GM10847 (cell line): ENCODE measurements around the gene SMIM32.

Experiments used
- POLR2A ChIP-seq: IDR thresholded peaks from 2 replicates; pipeline ENCODE4 v1.6.1; 2011; ENCODE audit not compliant: insufficient read length; ENCODE audit errors: extremely low read depth

Gene SMIM32

DNA sequence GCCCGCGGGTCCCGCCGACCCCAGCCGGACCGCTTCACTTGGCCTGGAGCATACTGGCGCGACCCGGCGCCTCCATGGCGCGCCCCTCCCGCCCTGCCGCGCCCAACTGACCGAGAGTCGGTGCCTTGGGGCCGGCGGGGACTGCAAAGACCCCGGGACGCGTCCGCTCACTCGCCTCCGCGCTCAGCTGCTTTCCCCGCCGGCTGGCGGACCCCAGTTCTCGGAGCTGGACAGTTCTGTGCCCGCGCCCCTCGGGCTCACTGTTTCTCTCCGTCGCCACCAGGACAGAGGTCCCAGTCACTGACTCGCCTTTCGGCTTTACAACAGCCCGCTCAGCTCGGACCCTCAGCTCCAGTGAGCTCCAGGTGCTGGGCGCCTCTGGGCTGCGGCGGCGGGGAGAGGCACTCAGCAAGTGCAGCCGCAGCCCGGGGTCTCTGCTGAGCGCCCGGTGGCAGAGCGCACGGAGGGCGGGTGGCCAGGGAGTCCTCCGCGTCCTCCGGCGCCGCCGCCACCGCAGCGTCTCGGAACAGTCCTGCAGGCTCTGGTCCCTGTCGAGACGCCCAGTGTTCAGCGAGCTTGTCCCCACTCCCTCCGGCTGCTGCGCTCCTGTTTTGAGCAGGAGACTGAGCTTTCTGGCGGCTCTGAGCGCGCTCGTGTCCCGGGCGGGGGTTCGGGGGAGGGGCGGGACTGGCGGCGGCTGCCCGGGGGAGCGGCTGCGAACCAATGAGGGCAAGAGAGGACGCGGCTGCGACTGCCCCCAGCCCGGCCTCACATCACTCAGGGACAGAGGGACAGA lies at the start of gene SMIM32:
Gene SMIM32, minus strand, starts transcription at position 637 of the 796 bp plus-strand sequence. CDS start 638 bp downstream, outside the sequence.
- TF ChIP-seq POLR2A, result no peak

DNA sequence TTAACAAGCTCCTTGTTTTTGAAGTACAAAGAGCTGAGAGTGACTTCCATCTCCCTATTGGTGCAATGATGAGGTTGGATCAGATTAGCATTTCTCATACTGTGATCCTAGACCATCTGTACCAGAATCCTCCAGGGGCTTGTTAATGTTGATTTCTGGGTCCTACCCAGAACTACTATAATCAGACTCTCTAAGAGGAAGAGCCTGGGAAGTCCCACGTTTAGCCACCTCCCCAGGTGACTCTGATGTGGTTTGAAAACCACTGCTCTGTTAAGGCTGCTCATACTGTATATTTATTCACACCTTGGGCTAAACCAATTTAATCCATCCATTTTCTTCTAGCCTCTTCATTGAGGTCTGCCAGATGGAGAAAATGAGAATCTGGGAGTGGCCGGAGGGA lies 49.6 kb upstream of the SMIM32 start:
- no peak for TF ChIP-seq POLR2A

DNA sequence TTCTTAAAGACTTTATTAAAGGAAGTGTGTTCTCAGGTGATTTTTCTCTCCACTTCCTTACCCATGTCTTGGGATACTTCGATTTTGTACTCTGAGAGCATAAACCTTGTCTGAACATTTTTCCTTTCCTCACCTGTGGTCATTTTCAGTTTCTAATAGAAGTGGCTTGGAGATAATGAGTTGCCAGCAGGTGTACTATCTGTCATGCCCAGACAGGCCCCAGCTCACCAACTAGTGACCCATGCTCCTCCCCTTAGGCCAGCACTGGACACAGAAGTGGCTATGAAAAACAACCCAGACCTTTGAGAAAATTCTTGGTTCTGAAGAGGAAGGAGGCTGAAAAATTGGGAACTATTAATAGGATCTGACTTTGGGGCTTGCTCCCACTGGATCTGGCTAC lies 49.2 kb upstream of the SMIM32 start:
- no peak for TF ChIP-seq POLR2A

DNA sequence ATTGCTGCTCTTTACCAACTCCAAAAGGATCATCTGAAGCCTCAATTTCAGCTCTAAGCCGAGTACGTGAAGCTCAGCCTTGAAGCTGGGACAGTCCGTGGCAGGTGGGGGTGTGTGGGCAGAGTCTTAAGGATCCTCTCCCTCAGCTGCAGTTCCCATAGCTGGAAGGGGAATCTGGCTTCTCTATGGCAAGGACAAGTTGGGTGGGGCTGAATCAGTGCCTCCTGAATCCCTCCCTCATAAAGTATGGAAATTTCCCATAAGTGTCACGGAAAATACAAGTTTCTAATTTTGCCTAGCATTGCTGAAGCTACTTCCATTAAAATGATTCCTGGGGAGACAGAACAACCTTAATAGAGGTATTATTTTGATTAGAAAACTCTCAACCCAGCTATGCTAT lies 47.9 kb upstream of the SMIM32 start:
- TF ChIP-seq POLR2A, result no peak

DNA sequence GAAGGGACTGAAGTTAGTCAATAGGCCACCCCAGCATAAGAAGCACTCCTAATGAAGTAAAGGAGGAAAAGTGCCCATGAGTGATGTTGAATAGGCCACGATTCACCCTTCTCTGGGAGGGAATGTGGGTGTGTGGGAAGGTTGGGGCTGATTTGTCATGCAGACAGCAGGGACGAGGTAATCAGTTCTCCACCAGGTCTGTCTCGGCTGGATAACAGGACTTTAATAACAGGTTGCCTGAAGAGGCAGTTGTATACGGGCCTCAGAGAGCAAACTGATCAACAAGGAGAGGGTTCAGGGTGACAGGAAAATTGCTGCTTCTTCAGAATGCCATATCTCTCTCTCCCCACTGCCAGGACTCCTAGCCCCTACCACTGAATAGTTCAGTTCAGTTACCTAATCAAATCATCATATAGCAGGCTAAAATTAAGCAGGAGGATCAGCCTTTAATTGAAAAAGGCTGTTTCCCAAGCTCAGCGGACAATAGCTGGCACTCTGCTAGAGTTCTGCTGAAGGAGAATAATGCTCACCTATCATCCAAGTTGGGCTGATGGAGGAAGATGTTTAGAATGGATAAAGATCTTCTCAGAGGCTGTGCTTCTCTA lies 43.6 kb upstream of the SMIM32 start:
- no peak for TF ChIP-seq POLR2A

DNA sequence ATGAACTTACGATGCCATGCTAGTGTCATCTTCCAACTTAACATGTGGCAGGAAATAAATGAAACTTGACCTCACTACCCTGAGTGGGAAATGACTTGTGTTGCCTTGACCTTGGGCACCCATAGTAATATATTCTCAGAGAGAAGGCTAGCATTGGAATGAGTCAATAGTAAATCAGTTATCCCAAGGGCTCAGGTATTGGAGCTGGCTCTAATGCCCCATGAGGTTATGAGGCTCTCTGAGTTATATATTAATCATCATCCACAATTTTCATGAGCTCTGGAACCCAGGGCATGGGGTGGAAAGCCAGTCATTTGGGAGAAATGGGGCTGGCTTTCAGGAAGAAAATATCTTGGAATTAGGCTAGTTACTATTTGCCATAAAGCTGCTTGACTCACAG lies 42.4 kb upstream of the SMIM32 start:
- no peak for TF ChIP-seq POLR2A

DNA sequence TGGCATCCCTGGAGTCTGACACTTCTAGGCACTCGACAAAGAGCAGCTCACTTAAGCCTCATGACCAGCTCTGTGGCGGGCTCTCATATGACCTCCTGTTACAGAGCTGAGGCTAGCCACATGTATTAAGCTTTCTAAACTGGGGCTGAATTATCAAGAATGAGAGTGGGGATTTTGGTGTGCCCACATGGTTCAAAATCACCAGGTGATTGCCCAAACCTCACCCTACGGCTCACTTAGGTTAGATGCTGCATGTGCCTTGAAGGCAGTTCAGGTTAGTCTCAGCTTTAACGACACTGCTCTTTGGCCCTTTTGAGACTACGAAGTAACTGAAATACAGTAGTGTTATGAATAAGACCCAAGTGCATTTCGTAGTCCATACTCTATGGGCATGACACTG lies 39.4 kb upstream of the SMIM32 start:
- no peak for TF ChIP-seq POLR2A

DNA sequence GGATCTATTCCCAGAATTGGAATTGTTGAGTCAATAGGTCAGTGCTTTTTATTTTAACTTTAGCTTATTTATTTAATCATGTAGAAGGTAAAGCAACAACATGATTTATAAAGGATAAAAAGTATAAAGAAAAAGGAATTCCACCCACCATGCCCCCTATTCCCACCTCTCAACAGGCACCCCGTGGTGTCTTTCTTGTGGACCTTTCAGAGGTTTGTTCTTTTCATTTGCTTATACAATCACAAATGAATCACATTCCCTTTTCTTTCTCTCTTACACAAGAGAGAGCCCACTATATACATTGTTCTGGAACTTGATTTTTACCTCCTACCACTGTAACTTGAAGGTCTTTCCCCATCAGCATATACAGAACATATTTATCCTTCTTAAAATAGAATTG lies 37.2 kb upstream of the SMIM32 start:
- TF ChIP-seq POLR2A, result no peak

DNA sequence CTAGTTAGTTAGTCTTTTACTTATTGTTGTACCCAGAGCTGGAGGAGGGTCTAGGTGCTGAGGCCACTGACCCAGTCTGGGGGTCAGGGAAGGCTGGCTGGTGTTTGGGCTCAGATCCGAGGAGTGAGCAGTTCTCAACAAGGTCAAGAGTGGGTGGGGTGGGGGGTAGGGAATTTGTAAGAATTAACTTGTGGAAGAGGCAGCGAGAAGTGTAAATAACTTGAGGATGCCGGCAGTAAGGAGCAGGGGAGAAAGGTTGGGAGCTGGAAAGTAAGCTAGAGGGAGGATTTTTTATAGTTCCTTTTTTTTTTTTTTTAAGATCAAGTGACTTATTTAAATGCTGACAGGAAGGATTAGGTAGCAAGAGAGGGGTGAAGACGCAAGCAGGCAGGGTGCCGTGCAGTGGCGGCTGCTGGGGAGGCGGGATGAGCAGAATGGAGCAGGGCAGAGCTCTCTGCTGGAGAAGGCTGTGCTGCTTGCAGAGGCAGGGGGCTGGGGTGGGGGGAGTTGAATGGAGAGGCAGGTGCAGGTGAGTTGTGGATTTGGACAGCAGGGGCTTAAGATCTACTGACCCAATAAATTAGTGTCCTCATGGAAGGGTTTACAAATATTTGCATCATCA lies 35.3 kb upstream of the SMIM32 start:
- TF ChIP-seq POLR2A, result no peak

DNA sequence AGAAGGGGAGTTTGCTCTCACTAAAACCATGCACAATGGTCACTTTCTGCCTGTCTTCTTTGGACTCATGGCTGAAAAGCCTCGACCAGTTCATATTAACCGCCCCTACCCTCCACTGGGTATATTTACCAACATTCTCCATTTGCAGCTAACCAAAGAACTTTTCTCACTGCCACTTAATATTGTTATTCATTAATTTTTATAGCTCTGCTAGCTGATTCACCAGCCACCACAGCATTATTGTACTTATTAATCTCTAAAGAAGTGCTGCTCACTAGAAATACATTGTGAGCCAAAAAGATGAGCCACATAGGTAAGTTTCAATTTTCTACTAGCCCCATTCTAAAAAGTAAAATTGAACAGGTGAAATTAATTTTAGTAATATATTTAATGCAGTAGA lies 33.4 kb upstream of the SMIM32 start:
- TF ChIP-seq POLR2A, result no peak

DNA sequence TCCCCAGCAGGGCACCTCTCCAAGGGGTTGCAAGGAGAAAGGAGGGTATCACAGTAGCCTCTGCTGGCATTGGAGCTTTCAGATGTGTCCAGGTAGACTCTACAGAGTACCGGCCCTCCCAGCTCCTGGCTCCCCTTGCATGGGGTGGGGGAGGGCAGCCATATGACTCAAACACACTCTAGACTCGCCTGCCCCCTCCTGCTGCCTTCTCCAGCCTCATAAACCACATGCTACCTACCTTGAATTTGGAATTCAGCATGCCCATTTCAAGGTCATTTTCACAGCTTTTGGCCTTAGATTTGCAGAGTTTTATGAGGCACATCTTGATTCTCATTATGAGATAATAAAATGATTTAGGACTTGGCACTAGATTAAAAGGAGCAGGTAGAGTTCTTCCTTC lies 32.8 kb upstream of the SMIM32 start:
- no peak for TF ChIP-seq POLR2A

DNA sequence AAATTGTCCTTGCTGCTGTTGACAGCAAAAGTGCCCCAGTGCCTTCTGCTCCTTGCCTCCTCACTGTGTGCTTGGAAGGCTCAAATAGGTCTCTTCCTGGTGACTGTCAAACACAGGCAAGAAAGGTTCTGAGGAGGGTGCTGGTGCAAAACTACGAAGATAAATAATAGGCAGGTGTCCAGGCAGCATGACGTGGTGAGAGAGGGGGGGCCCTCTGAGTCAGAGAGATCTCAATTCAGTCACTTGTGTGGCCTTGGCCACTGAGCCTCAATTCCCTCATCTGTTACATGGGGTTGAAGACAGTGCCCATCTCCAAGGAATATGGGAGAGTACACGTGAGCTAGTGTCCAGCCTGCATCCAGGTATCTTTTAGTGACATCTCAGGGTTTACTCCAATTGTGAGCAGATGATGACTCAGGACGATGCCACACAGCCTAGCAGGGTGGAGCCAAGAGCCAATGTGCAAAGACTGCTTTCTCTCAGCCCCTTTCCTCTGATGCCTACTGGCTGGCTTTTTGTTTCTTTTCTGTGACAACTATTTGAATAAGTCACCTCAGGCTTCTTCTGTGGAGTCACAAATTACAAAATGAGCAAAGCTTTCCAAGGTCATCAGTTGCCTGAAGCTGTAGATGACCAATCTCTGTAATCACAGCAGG lies 29.7 kb upstream of the SMIM32 start:
- TF ChIP-seq POLR2A, result no peak

DNA sequence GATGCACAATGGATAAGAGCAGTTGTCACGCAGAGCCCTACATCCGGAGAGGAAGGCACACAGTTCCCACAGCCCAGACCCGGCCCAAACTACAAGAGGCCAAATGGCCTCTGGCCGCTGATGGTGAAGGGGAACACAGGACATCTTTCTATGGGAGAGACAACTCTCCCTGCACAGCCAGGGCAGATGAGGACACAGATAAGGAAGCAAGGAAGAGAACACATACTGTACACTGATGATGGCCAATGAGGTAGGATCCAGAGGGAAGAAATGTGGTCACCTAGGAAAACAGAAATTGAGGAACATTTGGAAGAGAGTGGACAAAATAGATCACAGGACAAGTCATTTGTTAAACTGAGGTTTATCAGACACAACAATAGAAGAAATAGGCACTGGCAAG lies 28.4 kb upstream of the SMIM32 start:
- no peak for TF ChIP-seq POLR2A

DNA sequence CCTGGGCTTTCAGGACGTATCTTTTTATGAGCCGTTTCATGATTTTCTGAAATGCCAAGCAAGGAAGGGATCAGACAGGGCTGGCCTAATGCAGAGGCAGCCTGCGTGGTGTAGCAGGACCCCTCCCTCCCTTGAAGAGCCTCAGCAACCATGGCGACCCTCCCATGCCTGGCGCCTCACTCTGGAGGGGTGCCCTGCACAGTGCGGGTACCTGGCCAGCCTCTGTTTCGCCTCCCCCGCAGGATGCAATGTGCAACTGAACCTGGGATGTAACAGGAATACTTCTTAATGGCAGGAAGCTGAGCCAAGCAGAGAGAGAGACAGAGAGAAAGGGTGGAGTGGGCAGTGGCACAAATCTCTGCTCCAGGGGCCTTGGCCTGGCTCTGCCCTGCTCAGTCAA lies 23.3 kb upstream of the SMIM32 start:
- no peak for TF ChIP-seq POLR2A

DNA sequence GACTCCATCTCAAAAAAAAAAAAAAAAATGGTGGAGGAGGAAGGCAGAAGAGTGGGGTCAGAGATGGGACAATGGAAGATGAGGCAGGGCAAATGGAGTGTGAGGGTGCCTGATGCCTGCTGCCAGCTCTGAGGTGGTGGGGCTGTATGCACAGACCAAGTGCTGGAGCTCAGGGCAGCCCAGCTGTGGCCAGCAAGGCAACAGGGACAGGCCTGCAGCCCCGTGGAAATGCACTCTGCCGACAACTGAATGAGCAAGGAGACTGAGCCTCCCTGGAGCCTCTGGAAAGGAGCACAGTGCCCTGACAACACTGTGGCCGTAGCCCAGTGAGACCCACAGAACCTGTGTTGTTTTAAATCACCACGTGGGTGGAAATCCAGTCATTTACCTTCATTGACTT lies 22.9 kb upstream of the SMIM32 start:
- no peak for TF ChIP-seq POLR2A
